Suprapubic skin (tissue), 4 donors: ENCODE data around the gene BGLAP. TPM values are rescaled to one million over a fixed set of nuclear protein-coding genes. Genes with fewer than 3 reads are reported as not detected.
"Not testable (repeated sequence)": the region's sequence is repeated elsewhere in the genome, so short reads cannot be mapped to it uniquely, and the experiment has no call there.

ENCODE experiments used
- DNase-seq, 2 donors: peaks; one replicate each; pipeline ENCODE4 v3.0.0-alpha.2; 2019; ENCODE audit warnings: low spot score in 2 of 2
- H3K27ac ChIP-seq: fragments of 200-600 bp; sonication (generic); one replicate; pipeline ENCODE4 v1.5.1; 2019
- H3K27me3 ChIP-seq: fragments of 200-600 bp; sonication (generic); one replicate; pipeline ENCODE4 v1.5.1; 2019
- H3K36me3 ChIP-seq: fragments of 200-600 bp; sonication (generic); one replicate; pipeline ENCODE4 v1.5.1; 2019
- H3K4me1 ChIP-seq: fragments of 200-600 bp; sonication (generic); one replicate; pipeline ENCODE4 v1.5.1; 2019
- H3K4me3 ChIP-seq: fragments of 200-600 bp; sonication (generic); one replicate; pipeline ENCODE4 v1.5.1; 2019; ENCODE audit warnings: mild to moderate bottlenecking
- H3K9me3 ChIP-seq: fragments of 200-600 bp; sonication (generic); one replicate; pipeline ENCODE4 v1.5.1; 2019
- CTCF ChIP-seq, 2 donors: fragments of 200-600 bp in 1 of 2; fragments of 450-650 bp in 1 of 2; sonication (generic) in 1 of 2; IDR thresholded peaks; one replicate each; pipeline ENCODE4 v1.5.1; 2016 to 2019; ENCODE audit warnings: antibody characterized with exemption in 2 of 2, mild to moderate bottlenecking in 1 of 2, moderate library complexity in 1 of 2
- EP300 ChIP-seq: sonication (generic); formaldehyde crosslinking; IDR thresholded peaks from one replicate; pipeline ENCODE4 v1.6.1; 2017; ENCODE audit warnings: antibody characterized with exemption
- POLR2A ChIP-seq, 2 donors: fragments of 450-650 bp; IDR thresholded peaks; one replicate each; pipeline ENCODE4 v1.6.1; 2017; ENCODE audit warnings: antibody characterized with exemption in 2 of 2, mild to moderate bottlenecking in 2 of 2, moderate library complexity in 2 of 2
- POLR2AphosphoS5 ChIP-seq, 3 donors: sonication (generic); formaldehyde crosslinking; IDR thresholded peaks; one replicate each; pipeline ENCODE4 v1.6.1; 2017; ENCODE audit warnings: antibody characterized with exemption in 3 of 3
- WGBS: methylation state at CpG from one replicate; pipeline ENCODE4 v1.1.5; 2018; 5-methylcytosine and 5-hydroxymethylcytosine counted together
- total RNA-seq, 4 donors: library from RNA; depleted of rRNA; stranded (reverse); fragments of >200 nt; gene quantifications; one replicate each; pipeline ENCODE4 v1.1.0, GENCODE V29; 2016

Gene BGLAP
- total RNA-seq, 4 donors from 2014 or later, result 1.2 to 4.4 TPM; not detected in 2

GRCh38 chr1:156212130-156212529 lies 29.9 kb upstream of the BGLAP start:
- Histone ChIP-seq H3K4me3 (peak overlapping the region; percentile 54), H3K9me3 (no peaks in the 10 kb centered on the region), H3K36me3 (peaks cover 33% of the 10 kb centered on the region), H3K27ac (peak overlapping the region; percentile 95), H3K4me1 (peaks cover 24% of the 10 kb centered on the region), H3K27me3 (no peaks in the 10 kb centered on the region)
- 82% methylated on average over 9 of the region's 9 CpGs for WGBS
- no peak for DNase-seq
- TF ChIP-seq CTCF (IDR thresholded peaks at IDR 0.05), result no peak
- TF ChIP-seq EP300, result no peak
- no peak for TF ChIP-seq POLR2A (IDR thresholded peaks at IDR 0.05)
- no peak for TF ChIP-seq POLR2AphosphoS5 (IDR thresholded peaks at IDR 0.05)

DNA sequence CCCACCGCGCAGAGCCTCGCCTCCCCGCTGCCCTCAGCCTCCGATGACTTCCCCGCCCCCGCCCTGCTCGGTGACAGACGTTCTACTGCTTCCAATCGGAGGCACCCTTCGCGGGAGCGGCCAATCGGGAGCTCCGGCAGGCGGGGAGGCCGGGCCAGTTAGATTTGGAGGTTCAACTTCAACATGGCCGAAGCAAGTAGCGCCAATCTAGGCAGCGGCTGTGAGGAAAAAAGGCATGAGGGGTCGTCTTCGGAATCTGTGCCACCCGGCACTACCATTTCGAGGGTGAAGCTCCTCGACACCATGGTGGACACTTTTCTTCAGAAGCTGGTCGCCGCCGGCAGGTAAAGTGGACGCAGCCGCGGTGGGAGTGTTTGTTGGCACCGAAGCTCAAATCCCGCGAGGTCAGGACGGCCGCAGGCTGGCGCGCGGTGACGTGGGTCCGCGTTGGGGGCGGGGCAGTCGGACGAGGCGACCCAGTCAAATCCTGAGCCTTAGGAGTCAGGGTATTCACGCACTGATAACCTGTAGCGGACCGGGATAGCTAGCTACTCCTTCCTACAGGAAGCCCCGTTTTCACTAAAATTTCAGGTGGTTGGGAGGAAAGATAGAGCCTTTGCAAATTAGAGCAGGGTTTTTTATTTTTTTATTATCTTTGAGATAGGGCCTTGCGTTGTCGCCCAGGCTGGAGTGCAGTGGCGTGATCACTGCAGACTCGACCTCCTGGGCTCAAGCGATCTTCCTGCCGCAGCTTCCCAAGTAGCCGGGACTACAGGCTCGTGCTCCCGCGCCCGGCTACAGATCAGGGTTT lies 28.9 kb upstream of the BGLAP start, which contains the start of gene PMF1:
Gene PMF1, plus strand, starts transcription at position 175 of the 811 bp plus-strand sequence. Its CDS starts 9 bp downstream, at position 184.
- no peaks in the 10 kb centered on the region for H3K9me3 ChIP-seq
- peak; percentile 99 to 100 for DNase-seq
- peaks cover 33% of the 10 kb centered on the region for H3K4me1 ChIP-seq
- under 1% methylated on average over 31 of the region's 61 CpGs for WGBS
- H3K27me3 ChIP-seq, result no peaks in the 10 kb centered on the region
- peak within 1 kb of the TSS; percentile 95 for H3K27ac ChIP-seq
- peak within 1 kb of the TSS; percentile 54 for H3K4me3 ChIP-seq
- H3K36me3 ChIP-seq, result peaks cover 26% of the 10 kb centered on the region
- TF ChIP-seq POLR2AphosphoS5 (IDR thresholded peaks at IDR 0.05) (peak; percentile 70 to 98 (median 93)), EP300 (no peak), CTCF (IDR thresholded peaks at IDR 0.05) (no peak), POLR2A (IDR thresholded peaks at IDR 0.05) (peak; percentile 52 to 82)

- Histone ChIP-seq H3K36me3 (peaks cover 20% of the 10 kb centered on the region), H3K4me1 (peaks cover 39% of the 10 kb centered on the region), H3K9me3 (no peaks in the 10 kb centered on the region), H3K27me3 (no peaks in the 10 kb centered on the region), H3K4me3 (peak overlapping the region; percentile 54), H3K27ac (peak overlapping the region; percentile 95)
- no peak for TF ChIP-seq CTCF (IDR thresholded peaks at IDR 0.05)
- TF ChIP-seq EP300, result no peak
- no peak for TF ChIP-seq POLR2A (IDR thresholded peaks at IDR 0.05)
- no peak for TF ChIP-seq POLR2AphosphoS5 (IDR thresholded peaks at IDR 0.05)
- no peak for DNase-seq
- whole genome bisulfite sequencing, result 14% methylated on average over 11 of the region's 11 CpGs
These were observed 28.4 kb upstream of the BGLAP start for GRCh38 chr1:156213644-156213966.

DNA sequence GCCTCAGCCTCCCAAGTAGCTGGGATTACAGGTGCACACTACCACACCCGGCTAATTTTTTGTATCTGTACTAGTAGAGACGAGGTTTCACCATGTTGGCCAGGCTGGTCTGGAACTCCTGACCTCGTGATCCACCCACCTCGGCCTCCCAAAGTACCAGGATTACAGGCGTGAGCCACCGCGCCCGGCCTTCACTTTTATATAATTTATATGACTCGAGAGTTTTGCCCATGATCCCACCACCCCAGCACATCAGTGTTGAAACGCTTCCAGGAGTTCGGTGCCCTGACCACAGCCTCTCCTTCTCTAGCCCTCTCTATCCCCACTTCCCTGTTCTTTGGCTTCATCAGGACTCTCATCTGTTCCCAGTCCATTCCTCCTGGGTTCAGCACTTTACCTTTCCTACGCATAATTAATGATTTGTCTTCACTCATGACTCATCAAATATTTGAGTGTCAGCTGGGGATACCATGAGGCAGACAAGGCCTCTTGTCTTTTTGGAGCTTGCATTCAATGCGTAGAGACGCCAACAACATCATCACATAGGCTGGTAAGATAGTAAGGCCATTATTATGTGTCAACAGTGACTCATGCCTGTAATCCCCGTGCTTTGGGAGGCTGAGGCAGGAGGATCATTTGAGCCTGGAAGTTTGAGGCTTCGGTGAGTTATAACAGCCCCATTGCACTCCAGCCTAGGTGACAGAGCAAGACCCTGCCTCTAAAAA lies 27.8 kb upstream of the BGLAP start:
- Histone ChIP-seq H3K36me3 (peaks cover 16% of the 10 kb centered on the region), H3K27ac (peak overlapping the region; percentile 95), H3K4me1 (peaks cover 39% of the 10 kb centered on the region), H3K27me3 (no peaks in the 10 kb centered on the region), H3K9me3 (no peaks in the 10 kb centered on the region), H3K4me3 (peak overlapping the region; percentile 54)
- no peak for DNase-seq
- 73% methylated on average over 16 of the region's 16 CpGs for WGBS
- TF ChIP-seq POLR2A (IDR thresholded peaks at IDR 0.05) (no peak), EP300 (no peak), CTCF (IDR thresholded peaks at IDR 0.05) (no peak), POLR2AphosphoS5 (IDR thresholded peaks at IDR 0.05) (no peak)

DNA sequence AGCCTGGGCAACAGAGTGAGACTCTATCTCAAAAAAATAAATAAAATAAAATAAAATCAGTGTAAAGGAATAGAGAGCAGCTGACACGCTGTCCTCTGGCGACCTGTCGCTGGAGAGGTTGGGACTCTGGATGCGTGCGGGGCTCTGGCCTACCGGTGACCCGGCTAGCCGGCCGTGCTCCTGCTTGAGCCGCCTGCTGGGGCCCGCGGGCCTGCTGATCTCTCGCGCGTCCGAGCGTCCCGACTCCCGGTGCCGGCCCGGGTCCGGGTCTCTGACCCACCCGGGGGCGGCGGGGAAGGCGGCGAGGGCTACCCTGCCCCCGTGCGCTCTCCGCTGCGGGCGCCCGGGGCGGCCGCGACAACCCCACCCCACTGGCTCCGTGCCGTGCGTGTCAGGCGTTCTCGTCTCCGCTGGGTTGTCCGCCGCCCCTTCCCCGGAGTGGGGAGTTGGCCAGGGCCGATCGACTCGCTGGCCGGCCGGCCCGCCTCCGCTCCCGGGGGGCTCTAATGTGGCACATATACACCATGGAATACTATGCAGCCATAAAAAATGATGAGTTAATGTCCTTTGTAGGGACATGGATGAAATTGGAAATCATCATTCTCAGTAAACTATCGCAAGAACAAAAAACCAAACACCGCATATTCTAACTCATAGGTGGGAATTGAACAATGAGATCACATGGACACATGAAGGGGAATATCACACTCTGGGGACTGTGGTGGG lies 25.5 kb upstream of the BGLAP start:
- not testable (repeated sequence) for H3K27ac ChIP-seq, H3K4me3 ChIP-seq, H3K9me3 ChIP-seq, H3K27me3 ChIP-seq, DNase-seq
- Histone ChIP-seq H3K4me1 (peaks cover 39% of the 10 kb centered on the region), H3K36me3 (peaks cover 15% of the 10 kb centered on the region)
- 98% methylated on average over 54 of the region's 55 CpGs for WGBS
